HepG2 (cell line): ENCODE data around the gene DMTF1. TPM values are rescaled to one million over a fixed set of nuclear protein-coding genes. Genes with fewer than 3 reads are reported as not detected.

Source experiments
- ATAC-seq: fragments of 200-7000 bp; cut with Tn5 transposase; 3 replicates; pipeline ENCODE4 v1.9.1; 2020; ENCODE audit warnings: mild to moderate bottlenecking, moderate library complexity
- BruUV-seq: library from RNA; stranded (reverse); fragments of 400-500 nt; replicated peaks from 2 replicates; lab custom pipeline; 2021; lab: Mats Ljungman, UMichigan
- CTCF ChIA-PET: fragments of 300-600 bp; formaldehyde crosslinking; extraction: SDS; loops from one replicate; lab custom pipeline; 2021; ENCODE audit warnings: low total read pairs, inconsistent platforms, low intra/inter-chr PET ratio; lab: Yijun Ruan, JAX
- POLR2A ChIA-PET: fragments of 350-600 bp; sonication (Branson Sonifier 250); formaldehyde crosslinking; loops from one replicate; lab custom pipeline; 2020; ENCODE audit warnings: antibody characterized with exemption, inconsistent platforms; lab: Yijun Ruan, JAX
- DNase-seq: peaks from one replicate; pipeline ENCODE4 v3.0.0-alpha.2; 2015; ENCODE audit warnings: low spot score
- FAIRE-seq: peaks from 3 replicates; lab custom pipeline; 2011; peaks lifted over from hg19 to GRCh38; lab: Jason Lieb, UNC
- H2AFZ ChIP-seq: one replicate; pipeline ENCODE4 v1.6.1; 2011; ENCODE audit warnings: low read length, inconsistent platforms
- H3K27ac ChIP-seq: fragments of 300-600 bp; 3 replicates; pipeline ENCODE4 v1.8.0; 2011; ENCODE audit warnings: mixed run types, mild to moderate bottlenecking, mixed read lengths, low read length, inconsistent platforms; ENCODE audit not compliant: insufficient read depth; ENCODE audit errors: extremely low read length
- H3K27me3 ChIP-seq, 2 experiments: fragments of 200-600 bp in 1 of 2; 2 replicates in 1 of 2; 3 replicates in 1 of 2; pipeline versions ENCODE4 v1.6.0 to v1.8.0; 2011; ENCODE audit warnings: low read length in 2 of 2, mild to moderate bottlenecking in 2 of 2, moderate library complexity in 2 of 2, inconsistent platforms in 1 of 2; ENCODE audit not compliant: insufficient read depth in 2 of 2, control insufficient read depth in 1 of 2
- H3K36me3 ChIP-seq, 2 experiments: fragments of 200-600 bp in 1 of 2; replicated peaks in 1 of 2; 2 replicates in 1 of 2; 3 replicates in 1 of 2; pipeline versions ENCODE4 v1.5.1 to v1.8.0; 2011; ENCODE audit warnings: low read length in 2 of 2, inconsistent platforms in 1 of 2; ENCODE audit not compliant: insufficient read depth in 2 of 2, control insufficient read depth in 1 of 2
- H3K4me1 ChIP-seq: 2 replicates; pipeline ENCODE4 v1.5.1; 2012; ENCODE audit warnings: low read length, inconsistent platforms; ENCODE audit not compliant: insufficient read depth
- H3K4me2 ChIP-seq: 2 replicates; pipeline ENCODE4 v1.6.0; 2011; ENCODE audit warnings: low read depth, low read length, inconsistent platforms
- H3K4me3 ChIP-seq, 3 experiments: fragments of 200-600 bp in 1 of 3; sonication (generic), shearing (Covaris generic) in 1 of 3; replicated peaks in 1 of 3; 2 replicates each; pipeline ENCODE4 v1.5.1; 2011 to 2016; ENCODE audit warnings: low read length in 3 of 3, inconsistent platforms in 2 of 3, low read depth in 2 of 3, mild to moderate bottlenecking in 2 of 3, control low read depth in 1 of 3, mixed read lengths in 1 of 3; ENCODE audit not compliant: insufficient read depth in 1 of 3
- H3K79me2 ChIP-seq: one replicate; pipeline ENCODE4 v1.6.1; 2011; ENCODE audit warnings: low read length, inconsistent platforms; ENCODE audit not compliant: insufficient read depth
- H3K9ac ChIP-seq: 2 replicates; pipeline ENCODE4 v1.6.0; 2011; ENCODE audit warnings: mild to moderate bottlenecking, low read depth, low read length, inconsistent platforms; ENCODE audit not compliant: insufficient read depth
- H3K9me3 ChIP-seq: 2 replicates; pipeline ENCODE4 v1.5.1; 2012; ENCODE audit warnings: mild to moderate bottlenecking, low read length
- H4K20me1 ChIP-seq: 2 replicates; pipeline ENCODE4 v1.6.0; 2011; ENCODE audit warnings: inconsistent platforms, mild to moderate bottlenecking, low read length, moderate library complexity; ENCODE audit not compliant: insufficient read depth
- ARNT2 ChIP-seq: sonication (generic); formaldehyde crosslinking; IDR thresholded peaks from 2 replicates; pipeline ENCODE4 v1.8.0; 2022; ENCODE audit warnings: mild to moderate bottlenecking, low read depth, missing genetic modification reagents, moderate library complexity
- GPN1 ChIP-seq: sonication (generic); formaldehyde crosslinking; IDR thresholded peaks from 2 replicates; pipeline ENCODE4 v1.5.1; 2020; ENCODE audit warnings: missing genetic modification reagents, borderline replicate concordance
- GTF2F1 ChIP-seq: fragments of 150-350 bp; IDR thresholded peaks from 2 replicates; pipeline ENCODE4 v1.6.1; 2014; ENCODE audit warnings: low read length
- SALL1 ChIP-seq: sonication (generic); formaldehyde crosslinking; IDR thresholded peaks from 2 replicates; pipeline ENCODE4 v1.8.0; 2022; ENCODE audit warnings: mild to moderate bottlenecking, missing genetic modification reagents
- SRSF4 ChIP-seq: fragments of 200-400 bp; formaldehyde crosslinking; IDR thresholded peaks from one replicate; pipeline ENCODE4 v1.6.1; 2018; ENCODE audit warnings: mild to moderate bottlenecking, low read depth, low read length, moderate library complexity; ENCODE audit not compliant: poor library complexity, severe bottlenecking
- TBX3 ChIP-seq: fragments of 450-650 bp; IDR thresholded peaks from 2 replicates; pipeline ENCODE4 v1.6.1; 2017; ENCODE audit warnings: antibody characterized with exemption, mild to moderate bottlenecking, inconsistent platforms, borderline replicate concordance
- WIZ ChIP-seq: sonication (generic); formaldehyde crosslinking; IDR thresholded peaks from 2 replicates; pipeline ENCODE4 v1.5.1; 2020; ENCODE audit warnings: mild to moderate bottlenecking, missing genetic modification reagents
- ZBTB1 ChIP-seq: sonication (generic); formaldehyde crosslinking; IDR thresholded peaks from 2 replicates; pipeline ENCODE4 v1.4.0; 2020; ENCODE audit warnings: missing genetic modification reagents, borderline replicate concordance
- ZBTB21 ChIP-seq: sonication (generic); formaldehyde crosslinking; IDR thresholded peaks from 2 replicates; pipeline ENCODE4 v1.4.0; 2020; ENCODE audit warnings: missing genetic modification reagents
- ZFP36L1 ChIP-seq: sonication (generic); formaldehyde crosslinking; IDR thresholded peaks from 2 replicates; pipeline ENCODE4 v1.8.0; 2022; ENCODE audit warnings: mild to moderate bottlenecking, missing genetic modification reagents, moderate library complexity
- ZKSCAN5 ChIP-seq: sonication (generic); formaldehyde crosslinking; IDR thresholded peaks from 2 replicates; pipeline ENCODE4 v1.5.1; 2020; ENCODE audit warnings: mild to moderate bottlenecking, missing genetic modification reagents
- ZNF138 ChIP-seq: sonication (generic); formaldehyde crosslinking; IDR thresholded peaks from 2 replicates; pipeline ENCODE4 v1.5.0; 2020; ENCODE audit warnings: mild to moderate bottlenecking, low read depth, missing genetic modification reagents
- ZNF333 ChIP-seq: sonication (generic); formaldehyde crosslinking; IDR thresholded peaks from 2 replicates; pipeline ENCODE4 v1.4.0; 2020; ENCODE audit warnings: mild to moderate bottlenecking, missing genetic modification reagents, borderline replicate concordance
- ZNF431 ChIP-seq: sonication (generic); formaldehyde crosslinking; IDR thresholded peaks from 2 replicates; pipeline ENCODE4 v1.9.0; 2022; ENCODE audit warnings: missing genetic modification reagents, low read depth, mild to moderate bottlenecking, borderline replicate concordance
- ZNF766 ChIP-seq: sonication (generic); formaldehyde crosslinking; IDR thresholded peaks from 2 replicates; pipeline ENCODE4 v1.5.0; 2020; ENCODE audit warnings: missing genetic modification reagents, borderline replicate concordance
- ZNF776 ChIP-seq: sonication (generic); formaldehyde crosslinking; IDR thresholded peaks from 2 replicates; pipeline ENCODE4 v1.4.0; 2020; ENCODE audit warnings: mild to moderate bottlenecking, missing genetic modification reagents
- in situ Hi-C: cut with HindIII; loops from 2 replicates; pipeline ENCODE4 v1.10.0; 2017; ENCODE audit warnings: low pct_unique_long_range_greater_than_20kb; ENCODE audit not compliant: extremely low pct_ligation_motif_present
- intact Hi-C: fragments of 100-400 bp; cut with micrococcal nuclease; formaldehyde crosslinking; loops from one replicate; pipeline ENCODE4 v1.10.0; 2022; ENCODE audit not compliant: unreplicated experiment
- polyA plus RNA-seq, 8 experiments: library from polyadenylated mRNA; depleted of rRNA in 3 of 8; stranded (reverse) in 7 of 8; unstranded in 1 of 8; fragments of >200 nt; fragmentation: Illumina TruSeq in 4 of 8; extraction: Trizol in 4 of 8; gene quantifications; 2 replicates each; pipeline versions ENCODE4 v1.2.1 to v1.2.3, GENCODE V29; 2011 to 2016; ENCODE audit warnings: low read depth in 4 of 8, missing spikeins in 1 of 8, mixed read lengths in 1 of 8; ENCODE audit not compliant: insufficient read depth in 1 of 8
- total RNA-seq, 5 experiments: library from RNA; depleted of rRNA; stranded (reverse); fragments of >200 nt; fragmentation: Illumina TruSeq; extraction: Trizol; gene quantifications; 2 replicates each; pipeline ENCODE4 v1.2.3, GENCODE V29; 2016; ENCODE audit warnings: low read depth in 1 of 5
- TF ChIP-seq, protein P1 (sequence below): IDR thresholded peaks from 2 replicates; pipeline ENCODE4 v1.4.0; 2020; ENCODE audit warnings: mild to moderate bottlenecking, missing genetic modification reagents
- TF ChIP-seq, protein P2 (sequence below): sonication (generic); formaldehyde crosslinking; IDR thresholded peaks from 2 replicates; pipeline ENCODE4 v1.8.0; 2022; ENCODE audit warnings: mild to moderate bottlenecking, missing genetic modification reagents

DMTF1 gene
- total and polyA plus RNA-seq, 2 of the 13 experiments (the other 11 are each of a cell fraction or from before 2014, with no cell fraction given), result 45.8 to 132 TPM

GRCh38 chr7:87234949-87235348, 82.7 kb downstream of the DMTF1 start:
- intact Hi-C loops, result loop anchor here (5.0 kb wide), 2 partner anchors 293 to 323 kb away; no protein-coding TSS in a partner anchor
- in situ Hi-C loops, result loop anchor here (5.0 kb wide), 1 partner anchor 308 kb away; no protein-coding TSS in a partner anchor
- Histone ChIP-seq H3K4me3 (no peak overlapping the region), H4K20me1 (no peaks in the 10 kb centered on the region), H3K79me2 (no peaks in the 10 kb centered on the region), H3K9me3 (no peaks in the 10 kb centered on the region), H3K36me3 (no peaks in the 10 kb centered on the region), H3K4me1 (no peaks in the 10 kb centered on the region), H3K27me3 (peaks cover 0 to 11% of the 10 kb centered on the region in 2 experiments; a peak in 1 of 5 replicates), H3K9ac (no peak overlapping the region), H3K4me2 (no peak overlapping the region), H3K27ac (no peak overlapping the region), H2AFZ (no peak overlapping the region)
- TF ChIP-seq GPN1 (CRISPR knock-in tag) (no peak), ZBTB1 (CRISPR knock-in tag) (no peak), ZNF333 (CRISPR knock-in tag) (no peak), SRSF4 (no peak), ZNF431 (CRISPR knock-in tag) (no peak), TBX3 (no peak), ZBTB21 (CRISPR knock-in tag) (no peak), ZFP36L1 (no peak), ZNF138 (no peak), ZKSCAN5 (CRISPR knock-in tag) (no peak), SALL1 (CRISPR knock-in tag) (no peak), ZNF776 (CRISPR knock-in tag) (no peak), GTF2F1 (no peak), ZNF766 (CRISPR knock-in tag) (no peak), ARNT2 (CRISPR knock-in tag) (no peak), WIZ (CRISPR knock-in tag) (no peak)
- TF ChIP-seq, protein P1, sequence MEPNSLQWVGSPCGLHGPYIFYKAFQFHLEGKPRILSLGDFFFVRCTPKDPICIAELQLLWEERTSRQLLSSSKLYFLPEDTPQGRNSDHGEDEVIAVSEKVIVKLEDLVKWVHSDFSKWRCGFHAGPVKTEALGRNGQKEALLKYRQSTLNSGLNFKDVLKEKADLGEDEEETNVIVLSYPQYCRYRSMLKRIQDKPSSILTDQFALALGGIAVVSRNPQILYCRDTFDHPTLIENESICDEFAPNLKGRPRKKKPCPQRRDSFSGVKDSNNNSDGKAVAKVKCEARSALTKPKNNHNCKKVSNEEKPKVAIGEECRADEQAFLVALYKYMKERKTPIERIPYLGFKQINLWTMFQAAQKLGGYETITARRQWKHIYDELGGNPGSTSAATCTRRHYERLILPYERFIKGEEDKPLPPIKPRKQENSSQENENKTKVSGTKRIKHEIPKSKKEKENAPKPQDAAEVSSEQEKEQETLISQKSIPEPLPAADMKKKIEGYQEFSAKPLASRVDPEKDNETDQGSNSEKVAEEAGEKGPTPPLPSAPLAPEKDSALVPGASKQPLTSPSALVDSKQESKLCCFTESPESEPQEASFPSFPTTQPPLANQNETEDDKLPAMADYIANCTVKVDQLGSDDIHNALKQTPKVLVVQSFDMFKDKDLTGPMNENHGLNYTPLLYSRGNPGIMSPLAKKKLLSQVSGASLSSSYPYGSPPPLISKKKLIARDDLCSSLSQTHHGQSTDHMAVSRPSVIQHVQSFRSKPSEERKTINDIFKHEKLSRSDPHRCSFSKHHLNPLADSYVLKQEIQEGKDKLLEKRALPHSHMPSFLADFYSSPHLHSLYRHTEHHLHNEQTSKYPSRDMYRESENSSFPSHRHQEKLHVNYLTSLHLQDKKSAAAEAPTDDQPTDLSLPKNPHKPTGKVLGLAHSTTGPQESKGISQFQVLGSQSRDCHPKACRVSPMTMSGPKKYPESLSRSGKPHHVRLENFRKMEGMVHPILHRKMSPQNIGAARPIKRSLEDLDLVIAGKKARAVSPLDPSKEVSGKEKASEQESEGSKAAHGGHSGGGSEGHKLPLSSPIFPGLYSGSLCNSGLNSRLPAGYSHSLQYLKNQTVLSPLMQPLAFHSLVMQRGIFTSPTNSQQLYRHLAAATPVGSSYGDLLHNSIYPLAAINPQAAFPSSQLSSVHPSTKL, result no peak
- TF ChIP-seq, protein P2, sequence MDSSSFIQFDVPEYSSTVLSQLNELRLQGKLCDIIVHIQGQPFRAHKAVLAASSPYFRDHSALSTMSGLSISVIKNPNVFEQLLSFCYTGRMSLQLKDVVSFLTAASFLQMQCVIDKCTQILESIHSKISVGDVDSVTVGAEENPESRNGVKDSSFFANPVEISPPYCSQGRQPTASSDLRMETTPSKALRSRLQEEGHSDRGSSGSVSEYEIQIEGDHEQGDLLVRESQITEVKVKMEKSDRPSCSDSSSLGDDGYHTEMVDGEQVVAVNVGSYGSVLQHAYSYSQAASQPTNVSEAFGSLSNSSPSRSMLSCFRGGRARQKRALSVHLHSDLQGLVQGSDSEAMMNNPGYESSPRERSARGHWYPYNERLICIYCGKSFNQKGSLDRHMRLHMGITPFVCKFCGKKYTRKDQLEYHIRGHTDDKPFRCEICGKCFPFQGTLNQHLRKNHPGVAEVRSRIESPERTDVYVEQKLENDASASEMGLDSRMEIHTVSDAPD, result no peak
- ATAC-seq (no peak), DNase-seq (no peak), FAIRE-seq (no peak)
- CTCF ChIA-PET, result no interaction called here
- POLR2A ChIA-PET, result no interaction called here
- no TSS peak for BruUV-seq
